Suprapubic skin (tissue), 4 donors: ENCODE data around the gene IQSEC3. TPM values are rescaled to one million over a fixed set of nuclear protein-coding genes. Genes with fewer than 3 reads are reported as not detected.
"Not testable (repeated sequence)": the region's sequence is repeated elsewhere in the genome, so short reads cannot be mapped to it uniquely, and the experiment has no call there.

Experiments used
- DNase-seq, 2 donors: peaks; one replicate each; pipeline ENCODE4 v3.0.0-alpha.2; 2019; ENCODE audit warnings: low spot score in 2 of 2
- H3K27ac ChIP-seq: fragments of 200-600 bp; sonication (generic); one replicate; pipeline ENCODE4 v1.5.1; 2019
- H3K27me3 ChIP-seq: fragments of 200-600 bp; sonication (generic); one replicate; pipeline ENCODE4 v1.5.1; 2019
- H3K36me3 ChIP-seq: fragments of 200-600 bp; sonication (generic); one replicate; pipeline ENCODE4 v1.5.1; 2019
- H3K4me1 ChIP-seq: fragments of 200-600 bp; sonication (generic); one replicate; pipeline ENCODE4 v1.5.1; 2019
- H3K4me3 ChIP-seq: fragments of 200-600 bp; sonication (generic); one replicate; pipeline ENCODE4 v1.5.1; 2019; ENCODE audit warnings: mild to moderate bottlenecking
- H3K9me3 ChIP-seq: fragments of 200-600 bp; sonication (generic); one replicate; pipeline ENCODE4 v1.5.1; 2019
- CTCF ChIP-seq, 2 donors: fragments of 200-600 bp in 1 of 2; fragments of 450-650 bp in 1 of 2; sonication (generic) in 1 of 2; IDR thresholded peaks; one replicate each; pipeline ENCODE4 v1.5.1; 2016 to 2019; ENCODE audit warnings: antibody characterized with exemption in 2 of 2, mild to moderate bottlenecking in 1 of 2, moderate library complexity in 1 of 2
- EP300 ChIP-seq: sonication (generic); formaldehyde crosslinking; IDR thresholded peaks from one replicate; pipeline ENCODE4 v1.6.1; 2017; ENCODE audit warnings: antibody characterized with exemption
- POLR2A ChIP-seq, 2 donors: fragments of 450-650 bp; IDR thresholded peaks; one replicate each; pipeline ENCODE4 v1.6.1; 2017; ENCODE audit warnings: antibody characterized with exemption in 2 of 2, mild to moderate bottlenecking in 2 of 2, moderate library complexity in 2 of 2
- POLR2AphosphoS5 ChIP-seq, 3 donors: sonication (generic); formaldehyde crosslinking; IDR thresholded peaks; one replicate each; pipeline ENCODE4 v1.6.1; 2017; ENCODE audit warnings: antibody characterized with exemption in 3 of 3
- WGBS: methylation state at CpG from one replicate; pipeline ENCODE4 v1.1.5; 2018; 5-methylcytosine and 5-hydroxymethylcytosine counted together
- total RNA-seq, 4 donors: library from RNA; depleted of rRNA; stranded (reverse); fragments of >200 nt; gene quantifications; one replicate each; pipeline ENCODE4 v1.1.0, GENCODE V29; 2016

Gene IQSEC3
- under 1 TPM in 2 of 4 donors, not detected in 2; 0.18 to 0.21 TPM for total RNA-seq

GRCh38 chr12:66428-66781 is at the start of gene IQSEC3:
TSS of gene IQSEC3 (plus strand) at chr12:66767. CDS start at chr12:66883, 116 bp downstream.
- whole genome bisulfite sequencing = 20% methylated on average over 1 of the region's 27 CpGs
- H3K27ac ChIP-seq, H3K9me3 ChIP-seq, DNase-seq, H3K36me3 ChIP-seq, H3K4me1 ChIP-seq, H3K4me3 ChIP-seq: not testable (repeated sequence)
- peaks cover 31% of the 10 kb centered on the region for H3K27me3 ChIP-seq

- WGBS = 96% methylated on average over 5 of the region's 23 CpGs
- H3K27me3 ChIP-seq, H3K9me3 ChIP-seq, H3K4me3 ChIP-seq, H3K27ac ChIP-seq: not testable (repeated sequence)
- peaks cover 22% of the 10 kb centered on the region for H3K36me3 ChIP-seq
- peak in 1 of 2 donors; percentile 63 for DNase-seq
- H3K4me1 ChIP-seq = peaks cover 13% of the 10 kb centered on the region
Observed at GRCh38 chr12:17370-18340, 48.9 kb upstream of the IQSEC3 start.

- 98% methylated on average over 8 of the region's 26 CpGs for WGBS
- DNase-seq = peak in 1 of 2 donors; percentile 57
- peaks cover 22% of the 10 kb centered on the region for H3K36me3 ChIP-seq
- H3K9me3 ChIP-seq, H3K4me3 ChIP-seq, H3K27me3 ChIP-seq, H3K4me1 ChIP-seq, H3K27ac ChIP-seq: not testable (repeated sequence)
Observed at GRCh38 chr12:18821-19567, 47.6 kb upstream of the IQSEC3 start.

- H3K4me3 ChIP-seq, H3K27ac ChIP-seq, H3K9me3 ChIP-seq, DNase-seq, H3K4me1 ChIP-seq, H3K27me3 ChIP-seq: not testable (repeated sequence)
- WGBS = 86% methylated on average over 7 of the region's 11 CpGs
- H3K36me3 ChIP-seq = peaks cover 22% of the 10 kb centered on the region
Observed at GRCh38 chr12:19906-20305, 46.7 kb upstream of the IQSEC3 start.

GRCh38 chr12:20757-21156 is 45.8 kb upstream of the IQSEC3 start:
- H3K4me3 ChIP-seq = no peak overlapping the region
- H3K27me3 ChIP-seq = no peaks in the 10 kb centered on the region
- 53% methylated on average over 6 of the region's 6 CpGs for WGBS
- TF ChIP-seq CTCF (IDR thresholded peaks at IDR 0.05) (no peak), POLR2A (IDR thresholded peaks at IDR 0.05) (no peak)
- peaks cover 22% of the 10 kb centered on the region for H3K36me3 ChIP-seq
- H3K27ac ChIP-seq = no peak overlapping the region
- H3K4me1 ChIP-seq = no peaks in the 10 kb centered on the region
- no peaks in the 10 kb centered on the region for H3K9me3 ChIP-seq
- peak in 1 of 2 donors; percentile 21 for DNase-seq

- Histone ChIP-seq H3K27ac (no peak overlapping the region), H3K27me3 (no peaks in the 10 kb centered on the region), H3K4me3 (no peak overlapping the region), H3K9me3 (no peaks in the 10 kb centered on the region), H3K4me1 (no peaks in the 10 kb centered on the region), H3K36me3 (peaks cover 22% of the 10 kb centered on the region)
- WGBS = 74% methylated on average over 18 of the region's 18 CpGs
- TF ChIP-seq POLR2AphosphoS5 (IDR thresholded peaks at IDR 0.05) = no peak
- TF ChIP-seq CTCF (IDR thresholded peaks at IDR 0.05) = no peak
- no peak for TF ChIP-seq EP300
- TF ChIP-seq POLR2A (IDR thresholded peaks at IDR 0.05) = no peak
- peak; percentile 48 to 77 for DNase-seq
Observed at GRCh38 chr12:21301-22189, 45.0 kb upstream of the IQSEC3 start.

GRCh38 chr12:22190-22529 is 44.4 kb upstream of the IQSEC3 start:
- Histone ChIP-seq H3K4me1 (no peaks in the 10 kb centered on the region), H3K27ac (no peak overlapping the region), H3K36me3 (peaks cover 22% of the 10 kb centered on the region), H3K4me3 (no peak overlapping the region), H3K27me3 (no peaks in the 10 kb centered on the region), H3K9me3 (no peaks in the 10 kb centered on the region)
- TF ChIP-seq POLR2A (IDR thresholded peaks at IDR 0.05) = no peak
- no peak for TF ChIP-seq EP300
- no peak for TF ChIP-seq POLR2AphosphoS5 (IDR thresholded peaks at IDR 0.05)
- TF ChIP-seq CTCF (IDR thresholded peaks at IDR 0.05) = no peak
- DNase-seq = peak; percentile 34 to 58
- 79% methylated on average over 4 of the region's 4 CpGs for WGBS
